GM23248 (cell line): Measurements from ENCODE around the gene TMTC3.

Source experiments
- EZH2 ChIP-seq: fragments of 200-600 bp; sonication (generic); IDR thresholded peaks from 2 replicates; pipeline ENCODE4 v1.6.1; 2018; ENCODE audit warnings: antibody characterized with exemption, mild to moderate bottlenecking; ENCODE audit not compliant: insufficient read depth, poor library complexity, severe bottlenecking
- EZH2phosphoT487 ChIP-seq: fragments of 200-600 bp; sonication (generic); IDR thresholded peaks from 2 replicates; pipeline ENCODE4 v1.6.1; 2018; ENCODE audit warnings: antibody characterized with exemption, moderate library complexity, mild to moderate bottlenecking, low read depth; ENCODE audit not compliant: insufficient read depth

- TF ChIP-seq EZH2, result no peak
- TF ChIP-seq EZH2phosphoT487, result no peak
Measured at GRCh38 chr12:88185279-88185678, 43.2 kb downstream of the TMTC3 start.
